NCI-H524 treated with DMSO at 0.1 percent for 48 hours (cell line): Measurements from ENCODE around the gene NLRX1.
"Not testable (repeated sequence)": the region's sequence is repeated elsewhere in the genome, so short reads cannot be mapped to it uniquely, and the experiment has no call there.

ENCODE experiments used
- DNase-seq: peaks from one replicate; lab custom pipeline; 2025; lab: John Stamatoyannopoulos, UW

Gene NLRX1

GRCh38 chr11:119207415-119207960, 39.0 kb downstream of the NLRX1 start:
- no peak for DNase-seq

- DNase-seq, result no peak
Measured at GRCh38 chr11:119209186-119209585, 40.7 kb downstream of the NLRX1 start.

DNA sequence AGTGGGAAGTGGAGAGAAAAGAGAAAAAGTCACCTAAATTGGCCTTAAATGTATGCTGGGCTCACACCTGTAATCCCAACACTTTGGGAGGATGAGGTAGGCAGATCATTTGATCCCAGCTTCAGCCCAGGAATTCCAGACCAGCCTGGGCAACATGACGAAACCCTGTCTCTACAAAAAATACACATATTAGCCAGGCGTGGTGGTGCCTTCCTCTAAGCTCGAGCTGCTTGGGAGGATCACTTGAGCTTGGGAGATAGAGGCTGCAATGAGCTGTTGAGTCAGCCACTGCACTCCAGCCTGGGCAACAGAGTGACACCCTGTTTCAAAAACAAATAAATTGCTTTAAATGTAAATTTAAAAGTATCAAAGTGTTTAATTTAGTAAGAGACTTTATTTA, 41.5 kb downstream of the NLRX1 start:
- DNase-seq, result no peak

- DNase-seq, result no peak
Measured at GRCh38 chr11:119218141-119218878, 49.8 kb downstream of the NLRX1 start.

GRCh38 chr11:119222308-119222707, 53.8 kb downstream of the NLRX1 start:
- DNase-seq, result no peak

- DNase-seq, result no peak
Measured at GRCh38 chr11:119222891-119223290, 54.4 kb downstream of the NLRX1 start.

GRCh38 chr11:119223856-119224255, 55.3 kb downstream of the NLRX1 start:
- no peak for DNase-seq

DNA sequence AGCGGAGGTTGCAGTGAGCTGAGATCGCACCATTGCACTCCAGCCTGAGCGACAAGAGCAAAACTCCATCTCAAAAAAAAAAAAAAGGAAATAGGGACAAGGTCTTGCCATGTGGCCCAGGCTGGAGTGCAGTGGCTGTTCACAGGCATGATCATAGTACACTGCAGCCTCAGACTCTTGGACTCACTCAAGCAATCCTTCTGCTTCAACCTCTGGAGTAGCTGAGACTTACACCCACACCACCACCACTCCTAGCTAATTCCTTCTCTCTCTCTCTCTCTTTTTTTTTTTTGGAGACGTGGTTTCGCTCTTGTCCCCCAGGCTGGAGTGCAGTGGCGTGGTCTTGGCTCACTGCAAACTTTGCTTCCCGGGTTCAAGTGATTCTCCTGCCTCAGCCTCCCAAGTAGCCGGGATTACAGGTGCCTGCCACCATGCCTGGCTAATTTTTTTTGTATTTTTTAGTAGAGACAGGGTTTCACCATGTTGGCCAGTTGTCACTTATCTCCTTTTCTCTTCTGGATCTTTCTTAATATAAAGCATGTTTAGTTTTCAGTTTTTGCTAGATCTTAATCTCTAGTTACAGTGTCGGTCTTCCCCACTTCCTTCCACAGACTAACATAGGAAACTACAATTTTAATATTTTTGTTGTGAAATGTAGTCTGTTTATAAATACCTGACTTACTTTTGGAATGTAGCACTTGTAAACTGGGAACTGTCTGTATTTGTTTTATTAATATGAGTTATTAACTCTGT, 60.2 kb downstream of the NLRX1 start:
- not testable (repeated sequence) for DNase-seq

GRCh38 chr11:119229288-119229672, 60.8 kb downstream of the NLRX1 start:
- DNase-seq, result no peak

DNA sequence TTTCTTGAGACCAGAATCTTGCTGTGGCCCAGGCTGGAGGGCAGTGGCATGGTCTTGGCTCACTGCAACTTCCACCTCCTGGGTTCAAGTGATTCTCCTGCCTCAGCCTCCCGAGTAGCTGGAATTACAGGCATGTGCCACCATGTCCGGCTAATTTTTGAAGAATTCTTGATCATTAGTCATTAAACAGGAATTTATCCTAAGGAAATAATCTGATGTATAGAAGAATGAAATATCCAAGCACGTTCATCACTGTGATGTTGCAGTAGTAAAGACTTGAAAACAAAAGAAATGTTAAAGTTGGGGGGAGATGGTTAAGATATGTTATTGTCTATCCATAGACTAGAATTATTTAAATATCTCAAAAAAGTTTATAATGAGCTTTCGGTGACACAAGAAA, 61.2 kb downstream of the NLRX1 start:
- DNase-seq, result no peak
